ENCODE measurements around the gene CD44.

DNA sequence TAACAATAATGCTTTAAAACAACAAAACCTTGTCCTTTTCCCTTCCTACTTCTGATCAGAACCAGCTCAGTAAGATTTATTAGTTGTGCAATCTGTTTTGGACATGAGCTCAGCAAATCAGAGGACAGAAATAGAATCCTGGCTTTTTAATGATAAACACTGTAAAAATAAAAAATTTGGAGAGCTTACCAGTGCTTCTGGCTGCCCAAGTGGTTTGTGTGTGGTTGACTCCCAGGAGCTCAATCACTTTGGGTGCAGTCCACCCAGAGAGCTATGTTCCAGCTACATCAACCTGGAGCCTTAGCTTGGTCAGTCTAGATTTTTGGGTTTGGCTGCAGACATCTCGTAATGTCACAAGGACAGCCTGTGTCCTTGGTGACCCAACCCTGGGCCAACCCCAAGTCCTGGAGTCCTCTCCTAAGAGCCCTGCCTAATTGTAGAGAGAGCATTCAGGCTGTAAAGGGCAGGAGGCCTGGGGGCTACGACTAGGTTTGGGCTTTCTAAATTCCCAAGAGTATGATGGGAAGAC lies 28.5 kb downstream of the CD44 start:
- TF ChIP-seq CTCF (conservative IDR thresholded peaks at IDR 0.05; ENCODE audit: low read depth, low read length) = no peak
- no peak for TF ChIP-seq EZH2 (IDR thresholded peaks at IDR 0.05; ENCODE audit: borderline replicate concordance, low read depth, low read length, poor library complexity, severe bottlenecking)

Data from A673 (cell line).